ENCODE data around the gene TSC22D2. TPM values are rescaled to one million over a fixed set of nuclear protein-coding genes. Genes with fewer than 3 reads are reported as not detected.

Gene TSC22D2
- total and polyA plus RNA-seq, 8 donors, result 5.9 to 12.2 (median 7.8) TPM

GRCh38 chr3:150376001-150376848 is 31.9 kb upstream of the TSC22D2 start:
- Histone ChIP-seq H3K27ac (no peak overlapping the region), H3K36me3 (no peaks in the 10 kb centered on the region), H3K4me3 (no peak overlapping the region), H3K9me3 (no peaks in the 10 kb centered on the region), H3K27me3 (no peaks in the 10 kb centered on the region), H3K4me1 (peaks cover 0 to 16% (median 10%) of the 10 kb centered on the region in 3 donors)
- WGBS, 2 donors, result 22 to 32% methylated on average over 3 of the region's 3 CpGs
- FAIRE-seq (no peak), DNase-seq (peak in 3 of 6 donors; percentile 23 to 58 (median 28)), ATAC-seq (no peak)
- intact Hi-C loops (cut with DNase I), result no loop called here
- no peak for TF ChIP-seq CTCF (IDR thresholded peaks at IDR 0.05)

GRCh38 chr3:150377601-150378300 is 30.3 kb upstream of the TSC22D2 start:
- H3K9me3 ChIP-seq, result no peaks in the 10 kb centered on the region
- intact Hi-C loops (cut with DNase I), result no loop called here
- DNase-seq, result no peak
- H3K36me3 ChIP-seq, result no peaks in the 10 kb centered on the region
- no peak overlapping the region for H3K27ac ChIP-seq
- no peak overlapping the region for H3K4me3 ChIP-seq
- 77 to 84% methylated on average over 1 of the region's 1 CpG for WGBS, 2 donors
- no peak for ATAC-seq
- peaks cover 0 to 8% (median 7%) of the 10 kb centered on the region in 3 donors for H3K4me1 ChIP-seq
- no peak for TF ChIP-seq CTCF (IDR thresholded peaks at IDR 0.05)
- H3K27me3 ChIP-seq, result no peaks in the 10 kb centered on the region
- FAIRE-seq, result no peak

- intact Hi-C loops (cut with DNase I), result no loop called here
- TF ChIP-seq CTCF (IDR thresholded peaks at IDR 0.05), result no peak
- Histone ChIP-seq H3K27me3 (no peaks in the 10 kb centered on the region), H3K36me3 (no peaks in the 10 kb centered on the region), H3K4me3 (no peak overlapping the region), H3K9me3 (no peaks in the 10 kb centered on the region), H3K4me1 (peaks cover 0 to 8% (median 7%) of the 10 kb centered on the region in 3 donors), H3K27ac (no peak overlapping the region)
- no peak for FAIRE-seq
- DNase-seq, result no peak
- 92 to 96% methylated on average over 6 of the region's 6 CpGs for WGBS, 2 donors
- ATAC-seq, result no peak
These were observed 29.8 kb upstream of the TSC22D2 start for GRCh38 chr3:150378301-150378748.

- DNase-seq (no peak), FAIRE-seq (no peak), ATAC-seq (no peak)
- TF ChIP-seq CTCF (IDR thresholded peaks at IDR 0.05), result no peak
- peaks cover 0 to 8% (median 7%) of the 10 kb centered on the region in 3 donors for H3K4me1 ChIP-seq
- intact Hi-C loops (cut with DNase I), result no loop called here
- no peaks in the 10 kb centered on the region for H3K36me3 ChIP-seq
- H3K27me3 ChIP-seq, result no peaks in the 10 kb centered on the region
- H3K9me3 ChIP-seq, result no peaks in the 10 kb centered on the region
- WGBS, 2 donors, result 96 to 100% methylated on average over 1 of the region's 1 CpG
- H3K27ac ChIP-seq, result no peak overlapping the region
- no peak overlapping the region for H3K4me3 ChIP-seq
These were observed 28.6 kb upstream of the TSC22D2 start for GRCh38 chr3:150379469-150379868.
